Tibial artery (tissue), 4 donors: ENCODE results near the gene MGMT.

ENCODE experiments used
- DNase-seq, 2 donors: peaks; one replicate each; pipeline ENCODE4 v3.0.0-alpha.2; 2019
- H3K27ac ChIP-seq, 2 donors: fragments of 200-600 bp; sonication (generic) in 1 of 2; 1 replicate in 1 of 2; 2 replicates in 1 of 2; pipeline ENCODE4 v1.5.1; 2018 to 2019; ENCODE audit warnings: mild to moderate bottlenecking in 1 of 2
- H3K27me3 ChIP-seq, 2 donors: fragments of 200-600 bp; sonication (generic) in 1 of 2; one replicate each; pipeline versions ENCODE4 v1.5.1 to v1.6.0; 2016 to 2019
- H3K36me3 ChIP-seq, 3 donors: fragments of 200-600 bp; sonication (generic) in 2 of 3; one replicate each; pipeline ENCODE4 v1.5.1; 2016 to 2019; ENCODE audit warnings: mild to moderate bottlenecking in 2 of 3
- H3K4me1 ChIP-seq, 4 donors: fragments of 200-600 bp; sonication (generic) in 2 of 4; 1 replicate in 3 of 4; 2 replicates in 1 of 4; pipeline ENCODE4 v1.5.1; 2016 to 2019
- H3K4me3 ChIP-seq, 2 donors: fragments of 200-600 bp; sonication (generic) in 1 of 2; 1 replicate in 1 of 2; 2 replicates in 1 of 2; pipeline ENCODE4 v1.5.1; 2018 to 2019; ENCODE audit warnings: mild to moderate bottlenecking in 2 of 2
- H3K9me3 ChIP-seq, 3 donors: fragments of 200-600 bp; sonication (generic) in 1 of 3; one replicate each; pipeline ENCODE4 v1.5.1; 2016 to 2019
- intact Hi-C: fragments of 100-400 bp; cut with DNase I; formaldehyde crosslinking; loops from one replicate; pipeline ENCODE4 v1.15.0; 2023; ENCODE audit warnings: low total_unique reads
- TF ChIP-seq, protein P1 (sequence below), 2 experiments: fragments of 200-600 bp in 1 of 2; fragments of 450-650 bp in 1 of 2; IDR thresholded peaks; one replicate each; pipeline ENCODE4 v1.5.1; 2017 to 2019; ENCODE audit warnings: antibody characterized with exemption in 2 of 2, mild to moderate bottlenecking in 1 of 2, moderate library complexity in 1 of 2

MGMT gene

DNA sequence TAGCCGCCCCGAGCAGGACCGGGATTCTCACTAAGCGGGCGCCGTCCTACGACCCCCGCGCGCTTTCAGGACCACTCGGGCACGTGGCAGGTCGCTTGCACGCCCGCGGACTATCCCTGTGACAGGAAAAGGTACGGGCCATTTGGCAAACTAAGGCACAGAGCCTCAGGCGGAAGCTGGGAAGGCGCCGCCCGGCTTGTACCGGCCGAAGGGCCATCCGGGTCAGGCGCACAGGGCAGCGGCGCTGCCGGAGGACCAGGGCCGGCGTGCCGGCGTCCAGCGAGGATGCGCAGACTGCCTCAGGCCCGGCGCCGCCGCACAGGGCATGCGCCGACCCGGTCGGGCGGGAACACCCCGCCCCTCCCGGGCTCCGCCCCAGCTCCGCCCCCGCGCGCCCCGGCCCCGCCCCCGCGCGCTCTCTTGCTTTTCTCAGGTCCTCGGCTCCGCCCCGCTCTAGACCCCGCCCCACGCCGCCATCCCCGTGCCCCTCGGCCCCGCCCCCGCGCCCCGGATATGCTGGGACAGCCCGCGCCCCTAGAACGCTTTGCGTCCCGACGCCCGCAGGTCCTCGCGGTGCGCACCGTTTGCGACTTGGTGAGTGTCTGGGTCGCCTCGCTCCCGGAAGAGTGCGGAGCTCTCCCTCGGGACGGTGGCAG, at the start of gene MGMT:
Gene MGMT, plus strand, starts transcription at position 539 of the 656 bp plus-strand sequence.
- TF ChIP-seq, protein P1, sequence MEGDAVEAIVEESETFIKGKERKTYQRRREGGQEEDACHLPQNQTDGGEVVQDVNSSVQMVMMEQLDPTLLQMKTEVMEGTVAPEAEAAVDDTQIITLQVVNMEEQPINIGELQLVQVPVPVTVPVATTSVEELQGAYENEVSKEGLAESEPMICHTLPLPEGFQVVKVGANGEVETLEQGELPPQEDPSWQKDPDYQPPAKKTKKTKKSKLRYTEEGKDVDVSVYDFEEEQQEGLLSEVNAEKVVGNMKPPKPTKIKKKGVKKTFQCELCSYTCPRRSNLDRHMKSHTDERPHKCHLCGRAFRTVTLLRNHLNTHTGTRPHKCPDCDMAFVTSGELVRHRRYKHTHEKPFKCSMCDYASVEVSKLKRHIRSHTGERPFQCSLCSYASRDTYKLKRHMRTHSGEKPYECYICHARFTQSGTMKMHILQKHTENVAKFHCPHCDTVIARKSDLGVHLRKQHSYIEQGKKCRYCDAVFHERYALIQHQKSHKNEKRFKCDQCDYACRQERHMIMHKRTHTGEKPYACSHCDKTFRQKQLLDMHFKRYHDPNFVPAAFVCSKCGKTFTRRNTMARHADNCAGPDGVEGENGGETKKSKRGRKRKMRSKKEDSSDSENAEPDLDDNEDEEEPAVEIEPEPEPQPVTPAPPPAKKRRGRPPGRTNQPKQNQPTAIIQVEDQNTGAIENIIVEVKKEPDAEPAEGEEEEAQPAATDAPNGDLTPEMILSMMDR (IDR thresholded peaks at IDR 0.05): no peak
- intact Hi-C loops: loop anchor here (10.0 kb wide), 1 partner anchor 488 kb away; no protein-coding TSS in a partner anchor
- Histone ChIP-seq H3K4me1 (peaks cover 0 to 17% (median 12%) of the 10 kb centered on the region in 4 donors), H3K4me3 (peak within 1 kb of the TSS; percentile 59 to 93), H3K27me3 (no peaks in the 10 kb centered on the region), H3K36me3 (peaks cover 0 to 16% (median 3%) of the 10 kb centered on the region in 3 donors), H3K27ac (peak within 1 kb of the TSS; percentile 81 to 88), H3K9me3 (no peaks in the 10 kb centered on the region)
- peak; percentile 95 to 96 for DNase-seq

- no peaks in the 10 kb centered on the region for H3K9me3 ChIP-seq
- TF ChIP-seq, protein P1 (IDR thresholded peaks at IDR 0.05): no peak
- no peaks in the 10 kb centered on the region for H3K4me1 ChIP-seq
- H3K27me3 ChIP-seq: peaks cover 0 to 18% of the 10 kb centered on the region in 2 donors
- DNase-seq: no peak
- H3K27ac ChIP-seq: no peak overlapping the region
- no peaks in the 10 kb centered on the region for H3K36me3 ChIP-seq
- intact Hi-C loops: no loop called here
- no peak overlapping the region for H3K4me3 ChIP-seq
Measured at GRCh38 chr10:129417870-129418269, 49.2 kb upstream of the MGMT start.

DNA sequence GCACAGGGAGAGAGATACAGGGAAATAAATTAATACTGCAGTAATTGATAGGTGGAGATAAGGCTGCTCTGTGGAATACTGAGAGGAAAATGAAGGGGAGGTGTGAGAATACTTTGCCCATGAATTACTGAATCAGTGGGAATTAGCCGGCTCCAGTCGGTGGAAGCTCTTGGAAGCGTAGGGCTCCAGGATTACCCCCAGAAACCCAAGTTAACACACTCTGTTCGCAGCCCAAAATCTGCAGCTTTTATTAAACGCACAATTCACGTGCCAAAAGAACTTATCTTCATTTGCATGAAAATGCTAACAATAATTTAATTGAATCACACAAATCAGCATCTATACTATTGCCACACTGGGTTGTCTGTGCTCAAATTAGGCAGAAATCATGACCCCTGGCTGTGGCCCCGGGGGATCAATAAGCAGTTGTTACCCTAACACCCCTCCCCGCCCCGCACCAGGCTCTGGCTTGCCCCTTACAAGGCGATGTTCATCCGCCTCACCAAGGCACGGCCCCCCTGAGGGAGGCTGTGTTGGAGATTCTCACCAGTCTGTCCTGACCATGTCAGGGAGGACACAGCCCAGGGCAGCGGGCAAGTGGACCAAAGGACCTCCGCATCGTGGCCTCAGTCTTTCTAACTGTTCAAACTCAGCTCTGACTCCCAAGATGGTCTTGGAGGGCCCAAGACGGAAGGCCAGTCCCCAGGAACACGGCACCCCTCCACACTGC, 48.4 kb upstream of the MGMT start:
- Histone ChIP-seq H3K4me1 (no peaks in the 10 kb centered on the region), H3K27ac (no peak overlapping the region), H3K4me3 (no peak overlapping the region), H3K36me3 (no peaks in the 10 kb centered on the region), H3K9me3 (no peaks in the 10 kb centered on the region), H3K27me3 (peaks cover 0 to 18% of the 10 kb centered on the region in 2 donors)
- no peak for DNase-seq
- intact Hi-C loops: no loop called here
- TF ChIP-seq, protein P1 (IDR thresholded peaks at IDR 0.05): no peak

DNA sequence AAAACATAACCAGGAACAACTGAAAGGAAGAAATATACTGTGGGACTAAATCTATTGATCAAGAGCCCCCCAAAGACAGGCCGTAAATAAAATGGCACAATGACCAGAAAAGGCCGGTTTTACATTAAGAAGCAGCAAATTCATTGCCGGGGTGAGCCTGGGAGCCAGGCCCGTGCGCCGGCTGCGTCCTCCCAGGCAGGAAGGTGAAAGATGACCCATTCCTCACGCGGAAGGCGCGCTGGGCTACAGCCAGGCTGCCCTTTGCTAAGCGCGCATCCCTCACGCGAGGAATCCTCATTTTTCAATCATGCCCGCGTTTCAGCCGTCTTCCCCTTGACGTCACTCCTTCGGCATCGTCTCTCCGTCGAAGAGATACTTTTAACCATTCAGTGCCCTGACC, 47.6 kb upstream of the MGMT start:
- TF ChIP-seq, protein P1 (IDR thresholded peaks at IDR 0.05): no peak
- Histone ChIP-seq H3K4me1 (no peaks in the 10 kb centered on the region), H3K27me3 (peaks cover 0 to 18% of the 10 kb centered on the region in 2 donors), H3K4me3 (no peak overlapping the region), H3K9me3 (no peaks in the 10 kb centered on the region), H3K36me3 (no peaks in the 10 kb centered on the region), H3K27ac (no peak overlapping the region)
- intact Hi-C loops: no loop called here
- no peak for DNase-seq

DNA sequence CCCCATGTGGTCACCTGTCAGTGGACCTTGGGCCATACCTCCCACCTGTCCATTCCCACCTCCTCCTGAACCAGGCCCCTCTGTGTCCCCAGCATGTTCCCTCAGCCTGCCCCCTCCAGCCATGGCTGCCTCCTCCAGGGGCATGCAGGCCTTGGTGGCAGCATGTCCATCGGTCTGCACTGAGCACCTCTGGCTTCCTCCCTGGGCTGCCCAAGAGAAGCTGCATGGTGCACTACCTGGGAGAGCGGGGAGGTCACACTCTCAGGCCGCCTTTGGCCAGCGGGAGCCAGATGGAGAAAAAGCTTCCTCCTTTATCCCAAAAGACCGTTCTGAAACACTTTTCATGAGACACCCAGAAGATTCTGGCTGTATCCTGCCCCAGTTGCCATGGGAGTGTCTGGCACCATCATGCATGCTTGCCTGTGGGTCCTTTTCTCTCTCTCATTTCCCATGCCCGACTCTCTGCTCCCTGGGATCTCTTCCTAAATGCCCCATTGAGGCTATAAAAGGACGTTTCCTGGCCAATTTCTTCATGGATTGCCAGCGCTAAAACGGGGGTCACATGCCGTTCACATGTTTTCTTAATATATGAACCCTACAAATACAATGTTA, 45.5 kb upstream of the MGMT start:
- Histone ChIP-seq H3K27ac (no peak overlapping the region), H3K36me3 (no peaks in the 10 kb centered on the region), H3K4me3 (no peak overlapping the region), H3K27me3 (peaks cover 0 to 13% of the 10 kb centered on the region in 2 donors), H3K9me3 (no peaks in the 10 kb centered on the region), H3K4me1 (no peaks in the 10 kb centered on the region)
- intact Hi-C loops: no loop called here
- TF ChIP-seq, protein P1 (IDR thresholded peaks at IDR 0.05): no peak
- no peak for DNase-seq
